IMR-90 (cell line): ENCODE measurements around the gene GLRA2. TPM values are rescaled to one million over a fixed set of nuclear protein-coding genes. Genes with fewer than 3 reads are reported as not detected.

Experiments
- ATAC-seq: fragments of 200-7000 bp; cut with Tn5 transposase; 2 replicates; pipeline ENCODE4 v1.9.1; 2020; ENCODE audit warnings: low read depth, mild to moderate bottlenecking, moderate library complexity
- BruUV-seq: library from RNA; stranded (reverse); fragments of 400-500 nt; replicated peaks from 2 replicates; lab custom pipeline; 2021; lab: Mats Ljungman, UMichigan
- CTCF ChIA-PET: fragments of 300-600 bp; formaldehyde crosslinking; extraction: SDS; loops from one replicate; lab custom pipeline; 2021; ENCODE audit warnings: antibody characterized with exemption; lab: Yijun Ruan, JAX
- POLR2A ChIA-PET: fragments of 300-600 bp; sonication (Branson Sonifier 250); formaldehyde crosslinking; loops from one replicate; lab custom pipeline; 2022; ENCODE audit warnings: antibody characterized with exemption; ENCODE audit not compliant: unreplicated experiment; lab: Charles Lee
- DNase-seq: peaks from one replicate; pipeline ENCODE4 v3.0.0; 2013
- H2AFZ ChIP-seq: replicated peaks from 2 replicates; pipeline ENCODE3; 2013; ENCODE audit warnings: low read length, mild to moderate bottlenecking; ENCODE audit not compliant: poor library complexity
- H2AK5ac ChIP-seq: 2 replicates; pipeline ENCODE4 v1.6.1; 2013; ENCODE audit warnings: low read depth, low read length, inconsistent platforms
- H2AK9ac ChIP-seq: replicated peaks from 2 replicates; pipeline ENCODE3; 2013; ENCODE audit warnings: mild to moderate bottlenecking, low read depth, low read length, moderate library complexity; ENCODE audit not compliant: poor library complexity
- H2BK120ac ChIP-seq: 2 replicates; pipeline ENCODE4 v1.6.1; 2013; ENCODE audit warnings: low read depth, low read length, inconsistent platforms
- H2BK15ac ChIP-seq: 3 replicates; pipeline ENCODE4 v1.6.1; 2013; ENCODE audit warnings: low read depth, low read length, inconsistent platforms
- H2BK20ac ChIP-seq: 2 replicates; pipeline ENCODE4 v1.6.1; 2013; ENCODE audit warnings: low read depth, mild to moderate bottlenecking, inconsistent platforms, low read length, moderate library complexity
- H2BK5ac ChIP-seq: 2 replicates; pipeline ENCODE4 v1.6.1; 2013; ENCODE audit warnings: mild to moderate bottlenecking, low read depth, low read length, inconsistent platforms; ENCODE audit not compliant: poor library complexity, severe bottlenecking
- H3K14ac ChIP-seq: replicated peaks from 2 replicates; pipeline ENCODE4 v1.6.1; 2013; ENCODE audit warnings: low read depth, low read length, inconsistent platforms
- H3K18ac ChIP-seq: 2 replicates; pipeline ENCODE4 v1.6.1; 2013; ENCODE audit warnings: low read depth, low read length, control low read depth
- H3K23ac ChIP-seq: 2 replicates; pipeline ENCODE4 v1.6.1; 2013; ENCODE audit warnings: low read depth, low read length, inconsistent platforms
- H3K27ac ChIP-seq: 2 replicates; pipeline ENCODE4 v1.5.1; 2013; ENCODE audit warnings: mild to moderate bottlenecking, control low read depth, low read length; ENCODE audit not compliant: insufficient read depth
- H3K27me3 ChIP-seq: 2 replicates; pipeline ENCODE4 v1.6.1; 2013; ENCODE audit warnings: low read length; ENCODE audit not compliant: control insufficient read depth, insufficient read depth
- H3K36me3 ChIP-seq: 2 replicates; pipeline ENCODE4 v1.6.1; 2013; ENCODE audit warnings: low read length, mixed read lengths; ENCODE audit not compliant: control insufficient read depth, insufficient read depth
- H3K4ac ChIP-seq: 2 replicates; pipeline ENCODE4 v1.6.1; 2013; ENCODE audit warnings: low read depth, low read length, inconsistent platforms
- H3K4me1 ChIP-seq: 2 replicates; pipeline ENCODE4 v1.6.1; 2013; ENCODE audit warnings: low read length, mixed read lengths; ENCODE audit not compliant: control insufficient read depth, insufficient read depth
- H3K4me2 ChIP-seq: 2 replicates; pipeline ENCODE4 v1.6.1; 2013; ENCODE audit warnings: low read depth, mild to moderate bottlenecking, control low read depth, low read length, moderate library complexity
- H3K4me3 ChIP-seq: 2 replicates; pipeline ENCODE4 v1.5.1; 2013; ENCODE audit warnings: low read depth, mild to moderate bottlenecking, control low read depth, low read length, moderate library complexity; ENCODE audit not compliant: insufficient read depth
- H3K56ac ChIP-seq: 2 replicates; pipeline ENCODE4 v1.6.1; 2013; ENCODE audit warnings: low read length, inconsistent platforms; ENCODE audit not compliant: insufficient read depth; ENCODE audit errors: extremely low read depth
- H3K79me1 ChIP-seq, 2 experiments: 2 replicates each; pipeline ENCODE4 v1.6.1; 2013; ENCODE audit warnings: low read length in 2 of 2, inconsistent platforms in 1 of 2, low read depth in 1 of 2
- H3K9ac ChIP-seq: 2 replicates; pipeline ENCODE4 v1.6.1; 2013; ENCODE audit warnings: low read depth, low read length, control low read depth
- H3K9me1 ChIP-seq: 2 replicates; pipeline ENCODE4 v1.6.1; 2013; ENCODE audit warnings: low read length, inconsistent platforms; ENCODE audit not compliant: insufficient read depth
- H3K9me3 ChIP-seq: 2 replicates; pipeline ENCODE4 v1.6.1; 2013; ENCODE audit warnings: low read length; ENCODE audit not compliant: control insufficient read depth, insufficient read depth
- H4K20me1 ChIP-seq: 2 replicates; pipeline ENCODE4 v1.6.1; 2013; ENCODE audit warnings: low read length, inconsistent platforms; ENCODE audit not compliant: insufficient read depth
- H4K5ac ChIP-seq: 2 replicates; pipeline ENCODE4 v1.6.1; 2013; ENCODE audit warnings: mild to moderate bottlenecking, low read depth, low read length, control low read depth
- H4K8ac ChIP-seq, 2 experiments: 2 replicates each; pipeline ENCODE4 v1.6.1; 2013; ENCODE audit warnings: low read depth in 2 of 2, low read length in 2 of 2, control low read depth in 1 of 2, inconsistent platforms in 1 of 2
- H4K91ac ChIP-seq: 2 replicates; pipeline ENCODE4 v1.6.1; 2013; ENCODE audit warnings: low read depth, low read length, inconsistent platforms; ENCODE audit not compliant: insufficient read depth
- CTCF ChIP-seq: conservative IDR thresholded peaks from 2 replicates; pipeline ENCODE4 v1.5.1; 2012; ENCODE audit warnings: mild to moderate bottlenecking, low read depth, low read length, improper control_type of control experiment
- WGBS, 2 experiments: methylation state at CpG; one replicate each; pipeline versions ENCODE4 v1.1.5 to v1.1.7; 2013; ENCODE audit warnings: missing lambda C conversion rate in 2 of 2; ENCODE audit not compliant: insufficient read length in 1 of 2; ENCODE audit errors: extremely low coverage in 2 of 2; 5-methylcytosine and 5-hydroxymethylcytosine counted together
- dilution Hi-C: fragments of 300-500 bp; cut with HindIII; formaldehyde crosslinking; loops from one replicate; pipeline ENCODE4 v1.14.3; 2018; ENCODE audit warnings: low sequenced_read_pairs; ENCODE audit not compliant: unreplicated experiment
- in situ Hi-C: fragments of 300-500 bp; cut with MboI; formaldehyde crosslinking; loops from 3 replicates; pipeline ENCODE4 v1.14.3; 2019; ENCODE audit warnings: low sequenced_read_pairs, inconsistent platforms, mixed read lengths
- intact Hi-C: fragments of 100-400 bp; cut with micrococcal nuclease; formaldehyde crosslinking; loops from 2 replicates; pipeline ENCODE4 v1.10.0; 2022
- polyA plus RNA-seq, 3 experiments: library from polyadenylated mRNA; depleted of rRNA; stranded (reverse); fragments of >200 nt; gene quantifications; 2 replicates each; pipeline ENCODE4 v1.2.3, GENCODE V29; 2012; ENCODE audit warnings: low replicate concordance in 1 of 3
- total RNA-seq: library from RNA; depleted of rRNA; stranded (reverse); fragments of >200 nt; gene quantifications from 2 replicates; pipeline ENCODE4 v1.2.3, GENCODE V29; 2012

GLRA2 gene
- total and polyA plus RNA-seq, 2 of the 4 experiments (the other 2 are of a cell fraction) = not detected

DNA sequence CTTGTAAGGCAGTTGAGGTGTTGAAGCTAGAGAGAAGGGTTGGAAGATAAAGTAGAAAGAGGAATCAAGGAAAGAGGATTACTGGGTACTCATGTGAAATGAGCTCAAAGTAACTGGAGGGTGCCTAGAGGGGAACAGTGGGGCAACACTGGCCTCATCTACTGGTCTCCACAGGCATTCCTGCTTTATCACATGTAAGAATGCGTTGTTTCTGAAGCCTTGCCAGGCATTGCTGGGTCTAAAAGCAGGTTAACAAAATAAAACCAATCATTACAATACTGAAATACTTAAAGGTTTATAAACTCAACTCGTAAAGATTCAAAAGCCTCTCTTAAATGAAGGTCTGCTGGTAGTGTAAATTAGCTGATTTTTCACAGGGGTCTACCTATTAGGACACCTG is 247.6 kb downstream of the GLRA2 start:
- Histone ChIP-seq H4K5ac (no peak overlapping the region; the same call in 1 of the 2 replicates), H3K27me3 (no peaks in the 10 kb centered on the region), H3K23ac (no peak overlapping the region), H3K4me1 (no peaks in the 10 kb centered on the region; the same call in 1 of the 2 replicates), H3K4me2 (no peak overlapping the region), H3K4ac (no peak overlapping the region), H4K8ac (no peak overlapping the region), H3K36me3 (no peaks in the 10 kb centered on the region), H3K56ac (no peak overlapping the region), H3K18ac (no peak overlapping the region), H3K14ac (no peak overlapping the region), H3K9me3 (no peaks in the 10 kb centered on the region; the same call in 1 of the 2 replicates), H2AK9ac (no peak overlapping the region), H3K4me3 (no peak overlapping the region), H3K27ac (no peak overlapping the region), H2AFZ (no peak overlapping the region), H2BK120ac (no peak overlapping the region), H3K9me1 (0 out of 2 replicates have a peak, but pooled peaks cover 2% of the 10 kb centered on the region), H2BK15ac (no peak overlapping the region; the same call in 2 of the 3 replicates), H2BK20ac (no peak overlapping the region), H4K91ac (no peak overlapping the region), H2AK5ac (peak overlapping the region; percentile 40; the same call in 1 of the 2 replicates), H3K9ac (no peak overlapping the region), H2BK5ac (no peak overlapping the region), H4K20me1 (no peaks in the 10 kb centered on the region), H3K79me1 (no peaks in the 10 kb centered on the region)
- POLR2A ChIA-PET = no interaction called here
- dilution Hi-C loops (no loop called here), in situ Hi-C loops (no loop called here), intact Hi-C loops (no loop called here)
- ATAC-seq (no peak), DNase-seq (no peak)
- no TSS peak for BruUV-seq
- no peak for TF ChIP-seq CTCF
- WGBS, 2 experiments = no CpG with 5 or more reads among the region's 2 CpGs
- CTCF ChIA-PET = no interaction called here
